Left forelimb (tissue), 1 donor: ENCODE measurements around the gene AFF3.
"Not testable (repeated sequence)": the region's sequence is repeated elsewhere in the genome, so short reads cannot be mapped to it uniquely, and the experiment has no call there.

Experiments used
- DNase-seq: peaks from one replicate; pipeline ENCODE4 v3.0.0-alpha.2; 2018; ENCODE audit warnings: low spot score

Gene AFF3

GRCh38 chr2:99787769-99788382 lies 354.5 kb downstream of the AFF3 start:
- DNase-seq = no peak

- no peak for DNase-seq
Observed at GRCh38 chr2:99786636-99787390, 355.6 kb downstream of the AFF3 start.

GRCh38 chr2:99784946-99785345 lies 357.4 kb downstream of the AFF3 start:
- no peak for DNase-seq

- DNase-seq = no peak
Observed at GRCh38 chr2:99784282-99784681, 358.1 kb downstream of the AFF3 start.

- DNase-seq = no peak
Observed at GRCh38 chr2:99780276-99780675, 362.1 kb downstream of the AFF3 start.

GRCh38 chr2:99779276-99779675 lies 363.1 kb downstream of the AFF3 start:
- no peak for DNase-seq

- no peak for DNase-seq
Observed at GRCh38 chr2:99777656-99778290, 364.6 kb downstream of the AFF3 start.

- DNase-seq = no peak
Observed at GRCh38 chr2:99776906-99777646, 365.3 kb downstream of the AFF3 start.

GRCh38 chr2:99776206-99776905 lies 366.0 kb downstream of the AFF3 start:
- DNase-seq = no peak

- DNase-seq = no peak
Observed at GRCh38 chr2:99775585-99775984, 366.8 kb downstream of the AFF3 start.

- not testable (repeated sequence) for DNase-seq
Observed at GRCh38 chr2:99773642-99774041, 368.7 kb downstream of the AFF3 start.

- no peak for DNase-seq
Observed at GRCh38 chr2:99772591-99773331, 369.6 kb downstream of the AFF3 start.

GRCh38 chr2:99771681-99772333 lies 370.6 kb downstream of the AFF3 start:
- no peak for DNase-seq

GRCh38 chr2:99770876-99771275 lies 371.5 kb downstream of the AFF3 start:
- DNase-seq = no peak

GRCh38 chr2:99765731-99766318 lies 376.6 kb downstream of the AFF3 start:
- DNase-seq = no peak

GRCh38 chr2:99763764-99764163 lies 378.6 kb downstream of the AFF3 start:
- no peak for DNase-seq

- DNase-seq = no peak
Observed at GRCh38 chr2:99762714-99763113, 379.7 kb downstream of the AFF3 start.

GRCh38 chr2:99757611-99758114 lies 384.7 kb downstream of the AFF3 start:
- DNase-seq = no peak

GRCh38 chr2:99756059-99756458 lies 386.3 kb downstream of the AFF3 start:
- no peak for DNase-seq

- DNase-seq = no peak
Observed at GRCh38 chr2:99754210-99754609, 388.2 kb downstream of the AFF3 start.
